Loucy (cell line): ENCODE data around the gene ISG20L2.

Experiments used
- H2AFZ ChIP-seq: fragments of 200-600 bp; sonication (generic); 2 replicates; pipeline ENCODE4 v1.6.0; 2016; ENCODE audit warnings: antibody characterized with exemption, mild to moderate bottlenecking, low read length, moderate library complexity
- H3F3A ChIP-seq: fragments of 200-600 bp; 2 replicates; pipeline ENCODE4 v1.6.0; 2016; ENCODE audit warnings: antibody characterized with exemption, low read depth, mild to moderate bottlenecking
- H3K27me3 ChIP-seq: fragments of 200-600 bp; sonication (generic); 2 replicates; pipeline ENCODE4 v1.6.1; 2014; ENCODE audit warnings: low read length, mild to moderate bottlenecking; ENCODE audit not compliant: insufficient read depth, poor library complexity, severe bottlenecking
- H3K36me3 ChIP-seq: fragments of 200-600 bp; sonication (generic); 2 replicates; pipeline ENCODE4 v1.6.1; 2016; ENCODE audit warnings: low read length; ENCODE audit not compliant: insufficient read depth
- H3K4me1 ChIP-seq: fragments of 200-600 bp; sonication (generic); 2 replicates; pipeline ENCODE4 v1.5.1; 2014; ENCODE audit warnings: low read length, mild to moderate bottlenecking; ENCODE audit not compliant: insufficient read depth, poor library complexity, severe bottlenecking
- H3K4me2 ChIP-seq: fragments of 200-600 bp; sonication (generic); 2 replicates; pipeline ENCODE4 v1.6.0; 2014; ENCODE audit warnings: antibody characterized with exemption, low read length, low read depth, mild to moderate bottlenecking; ENCODE audit not compliant: poor library complexity, severe bottlenecking
- H3K4me3 ChIP-seq: fragments of 200-600 bp; sonication (generic); 2 replicates; pipeline ENCODE4 v1.5.1; 2014; ENCODE audit warnings: low read length, mild to moderate bottlenecking, mixed read lengths; ENCODE audit not compliant: poor library complexity, severe bottlenecking
- H3K79me2 ChIP-seq: fragments of 200-600 bp; sonication (generic); 2 replicates; pipeline ENCODE4 v1.6.1; 2014; ENCODE audit warnings: low read length; ENCODE audit not compliant: insufficient read depth
- H3K9ac ChIP-seq: fragments of 200-600 bp; sonication (generic); 2 replicates; pipeline ENCODE4 v1.6.0; 2014; ENCODE audit warnings: mild to moderate bottlenecking, low read depth, low read length, moderate library complexity; ENCODE audit not compliant: poor library complexity, severe bottlenecking
- H3K9me2 ChIP-seq: fragments of 200-600 bp; sonication (generic); replicated peaks from 2 replicates; pipeline ENCODE4 v1.6.1; 2016; ENCODE audit warnings: low read depth, low read length, mixed read lengths
- H3K9me3 ChIP-seq: fragments of 200-600 bp; sonication (generic); 2 replicates; pipeline ENCODE4 v1.6.1; 2014; ENCODE audit warnings: mild to moderate bottlenecking, antibody characterized with exemption, low read length, low read depth; ENCODE audit not compliant: insufficient read depth
- H4K20me1 ChIP-seq: fragments of 200-600 bp; sonication (generic); 2 replicates; pipeline ENCODE4 v1.6.0; 2014; ENCODE audit warnings: antibody characterized with exemption, low read length, mild to moderate bottlenecking; ENCODE audit not compliant: insufficient read depth, poor library complexity, severe bottlenecking
- EZH2phosphoT487 ChIP-seq: fragments of 200-600 bp; IDR thresholded peaks from 2 replicates; pipeline ENCODE4 v1.6.1; 2018; ENCODE audit warnings: antibody characterized with exemption, mild to moderate bottlenecking, moderate library complexity, borderline replicate concordance
- TF ChIP-seq, protein P1 (sequence below): fragments of 200-600 bp; sonication (generic); conservative IDR thresholded peaks from 2 replicates; pipeline ENCODE4 v1.5.1; 2014; ENCODE audit warnings: mild to moderate bottlenecking, antibody characterized with exemption, low read length

Gene ISG20L2

DNA sequence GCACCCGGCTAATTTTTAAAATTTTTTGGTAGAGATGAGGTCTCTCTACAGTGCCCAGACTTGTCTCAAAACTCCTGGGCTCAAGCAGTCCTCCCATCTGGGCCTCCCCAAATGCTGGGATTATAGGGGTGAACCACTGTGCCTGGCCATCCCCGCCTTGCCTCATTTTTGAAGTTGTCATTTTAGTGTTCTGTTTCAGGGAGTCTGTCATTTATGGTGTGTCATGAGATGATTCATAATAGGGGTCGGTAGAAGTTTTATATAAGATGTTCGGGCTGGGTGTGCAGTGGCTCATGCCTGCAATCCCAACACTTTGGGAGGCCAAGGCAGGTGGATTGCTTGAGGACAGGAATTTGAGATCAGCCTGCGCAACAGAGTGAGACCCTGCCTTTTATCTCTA is 47.2 kb upstream of the ISG20L2 start:
- peak overlapping the region; percentile 57 for H3K4me2 ChIP-seq
- H2AFZ ChIP-seq = no peak overlapping the region
- H3K36me3 ChIP-seq = peaks cover 1% of the 10 kb centered on the region; the same call in 1 of the 2 replicates
- H3K79me2 ChIP-seq = peaks cover 95% of the 10 kb centered on the region
- peaks cover 52% of the 10 kb centered on the region for H3K4me1 ChIP-seq
- TF ChIP-seq EZH2phosphoT487 = no peak
- TF ChIP-seq, protein P1, sequence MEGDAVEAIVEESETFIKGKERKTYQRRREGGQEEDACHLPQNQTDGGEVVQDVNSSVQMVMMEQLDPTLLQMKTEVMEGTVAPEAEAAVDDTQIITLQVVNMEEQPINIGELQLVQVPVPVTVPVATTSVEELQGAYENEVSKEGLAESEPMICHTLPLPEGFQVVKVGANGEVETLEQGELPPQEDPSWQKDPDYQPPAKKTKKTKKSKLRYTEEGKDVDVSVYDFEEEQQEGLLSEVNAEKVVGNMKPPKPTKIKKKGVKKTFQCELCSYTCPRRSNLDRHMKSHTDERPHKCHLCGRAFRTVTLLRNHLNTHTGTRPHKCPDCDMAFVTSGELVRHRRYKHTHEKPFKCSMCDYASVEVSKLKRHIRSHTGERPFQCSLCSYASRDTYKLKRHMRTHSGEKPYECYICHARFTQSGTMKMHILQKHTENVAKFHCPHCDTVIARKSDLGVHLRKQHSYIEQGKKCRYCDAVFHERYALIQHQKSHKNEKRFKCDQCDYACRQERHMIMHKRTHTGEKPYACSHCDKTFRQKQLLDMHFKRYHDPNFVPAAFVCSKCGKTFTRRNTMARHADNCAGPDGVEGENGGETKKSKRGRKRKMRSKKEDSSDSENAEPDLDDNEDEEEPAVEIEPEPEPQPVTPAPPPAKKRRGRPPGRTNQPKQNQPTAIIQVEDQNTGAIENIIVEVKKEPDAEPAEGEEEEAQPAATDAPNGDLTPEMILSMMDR = no peak
- no peaks in the 10 kb centered on the region for H3K9me3 ChIP-seq
- no peaks in the 10 kb centered on the region for H3F3A ChIP-seq
- H3K4me3 ChIP-seq = peak overlapping the region; percentile 12
- no peak overlapping the region for H3K9ac ChIP-seq
- peaks cover 71% of the 10 kb centered on the region for H4K20me1 ChIP-seq
- no peaks in the 10 kb centered on the region for H3K27me3 ChIP-seq
- no peaks in the 10 kb centered on the region for H3K9me2 ChIP-seq

DNA sequence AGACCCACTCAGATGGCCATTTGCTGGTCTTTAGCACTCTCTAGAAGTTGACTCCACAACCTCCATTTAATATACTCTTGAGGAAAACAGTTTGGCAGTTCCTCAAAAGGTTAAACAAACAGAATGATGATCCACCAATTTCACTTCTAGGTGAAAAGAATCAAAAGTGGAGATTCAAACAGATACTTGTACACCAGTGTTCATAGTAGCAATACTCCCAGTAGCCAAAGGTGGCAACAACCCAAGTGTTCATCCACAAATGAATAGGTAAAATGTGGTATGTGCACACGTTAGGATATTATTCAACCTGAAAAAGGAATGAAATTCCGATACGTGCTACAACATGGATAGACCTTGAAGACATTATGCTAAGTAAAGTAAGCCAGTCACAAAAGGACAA is 45.0 kb upstream of the ISG20L2 start:
- no peaks in the 10 kb centered on the region for H3K36me3 ChIP-seq
- H3K27me3 ChIP-seq = no peaks in the 10 kb centered on the region
- H3K9ac ChIP-seq = no peak overlapping the region
- H3K79me2 ChIP-seq = peaks cover 97% of the 10 kb centered on the region
- H4K20me1 ChIP-seq = peaks cover 80% of the 10 kb centered on the region
- H3K4me2 ChIP-seq = peak overlapping the region; percentile 95
- H3K4me3 ChIP-seq = peak overlapping the region; percentile 55
- H3K4me1 ChIP-seq = peaks cover 71% of the 10 kb centered on the region
- no peak for TF ChIP-seq EZH2phosphoT487
- TF ChIP-seq, protein P1 = peak; percentile 45
- no peak overlapping the region for H2AFZ ChIP-seq
- H3F3A ChIP-seq = no peaks in the 10 kb centered on the region
- no peaks in the 10 kb centered on the region for H3K9me2 ChIP-seq
- no peaks in the 10 kb centered on the region for H3K9me3 ChIP-seq

DNA sequence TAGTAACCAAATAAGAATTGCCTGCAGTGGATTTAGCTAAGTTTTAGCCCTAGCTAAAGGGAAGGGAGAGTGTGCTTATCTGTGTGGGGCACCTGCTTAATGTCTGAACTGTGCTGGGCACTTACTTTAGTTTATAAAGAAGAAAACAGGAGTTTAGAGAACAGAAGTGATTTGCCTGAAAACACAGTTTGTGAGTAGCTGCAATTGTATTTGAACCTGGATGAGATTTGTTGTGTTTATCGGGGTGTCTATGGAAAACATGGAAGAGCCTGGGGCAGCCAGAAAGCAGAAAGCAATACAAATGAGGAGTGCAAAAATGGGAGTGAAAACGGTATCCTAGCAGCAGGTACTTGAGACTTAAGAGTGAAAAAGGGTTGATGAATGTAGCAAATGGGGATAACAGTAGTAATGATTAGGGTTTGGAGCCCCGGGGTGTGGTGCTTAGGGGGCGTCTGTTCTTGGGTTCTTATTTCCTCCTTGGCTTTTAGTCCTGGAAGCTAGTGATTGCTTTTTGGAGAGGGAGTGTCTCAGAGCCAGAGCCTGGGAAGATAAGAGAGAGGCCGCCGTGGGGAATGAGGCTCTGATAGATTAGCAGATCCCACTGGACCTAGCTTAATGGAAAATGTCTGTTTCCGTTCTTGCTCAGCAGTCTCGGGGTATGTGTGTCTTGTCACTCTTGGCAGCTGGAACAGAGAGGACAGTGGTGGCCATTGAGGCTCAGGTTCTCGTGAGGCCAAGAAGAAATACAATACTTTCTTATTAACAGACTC is 44.3 kb upstream of the ISG20L2 start:
- Histone ChIP-seq H3K27me3 (no peaks in the 10 kb centered on the region), H2AFZ (no peak overlapping the region), H3F3A (no peaks in the 10 kb centered on the region), H3K4me3 (peak overlapping the region; percentile 55), H3K36me3 (no peaks in the 10 kb centered on the region), H3K9me3 (no peaks in the 10 kb centered on the region), H3K9me2 (no peaks in the 10 kb centered on the region), H4K20me1 (peaks cover 81% of the 10 kb centered on the region), H3K4me2 (peak overlapping the region; percentile 95), H3K4me1 (peaks cover 71% of the 10 kb centered on the region), H3K9ac (peak overlapping the region; percentile 37), H3K79me2 (peaks cover 97% of the 10 kb centered on the region)
- no peak for TF ChIP-seq EZH2phosphoT487
- TF ChIP-seq, protein P1 = no peak
